ENCODE measurements around the gene TSPEAR. TPM values are rescaled to one million over a fixed set of nuclear protein-coding genes. Genes with fewer than 3 reads are reported as not detected.

Gene TSPEAR
- total RNA-seq, 1 donor: not detected

- H3K4me3 ChIP-seq (ENCODE audit: low read depth, low read length): no peak overlapping the region
- DNase-seq (ENCODE audit: low read depth): no peak
- no peak for TF ChIP-seq CTCF (IDR thresholded peaks at IDR 0.05; ENCODE audit: insufficient read depth, low read length)
Measured at GRCh38 chr21:44494956-44495355, 216.4 kb downstream of the TSPEAR start.

DNA sequence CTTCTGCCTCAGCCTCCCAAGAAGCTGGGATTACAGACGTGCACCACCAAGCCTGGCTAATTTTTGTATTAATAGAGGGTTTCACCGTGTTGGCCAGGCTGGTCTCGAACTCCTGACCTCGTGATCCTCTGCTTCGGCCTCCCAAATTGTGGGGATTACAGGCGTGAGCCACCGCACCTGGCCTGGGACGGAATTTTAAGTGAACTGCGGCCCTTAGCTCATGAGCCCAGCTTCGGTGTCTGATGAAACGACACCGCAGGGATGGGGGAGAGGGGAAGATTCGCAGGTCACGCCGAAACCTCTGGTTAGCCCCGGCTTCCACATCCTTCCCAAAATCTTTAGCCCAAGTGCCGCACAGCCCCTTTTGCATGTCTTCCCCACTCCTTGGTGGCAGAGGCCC is 217.0 kb downstream of the TSPEAR start:
- TF ChIP-seq CTCF (IDR thresholded peaks at IDR 0.05; ENCODE audit: insufficient read depth, low read length): no peak
- DNase-seq (ENCODE audit: low read depth): no peak
- no peak overlapping the region for H3K4me3 ChIP-seq (ENCODE audit: low read depth, low read length)

DNA sequence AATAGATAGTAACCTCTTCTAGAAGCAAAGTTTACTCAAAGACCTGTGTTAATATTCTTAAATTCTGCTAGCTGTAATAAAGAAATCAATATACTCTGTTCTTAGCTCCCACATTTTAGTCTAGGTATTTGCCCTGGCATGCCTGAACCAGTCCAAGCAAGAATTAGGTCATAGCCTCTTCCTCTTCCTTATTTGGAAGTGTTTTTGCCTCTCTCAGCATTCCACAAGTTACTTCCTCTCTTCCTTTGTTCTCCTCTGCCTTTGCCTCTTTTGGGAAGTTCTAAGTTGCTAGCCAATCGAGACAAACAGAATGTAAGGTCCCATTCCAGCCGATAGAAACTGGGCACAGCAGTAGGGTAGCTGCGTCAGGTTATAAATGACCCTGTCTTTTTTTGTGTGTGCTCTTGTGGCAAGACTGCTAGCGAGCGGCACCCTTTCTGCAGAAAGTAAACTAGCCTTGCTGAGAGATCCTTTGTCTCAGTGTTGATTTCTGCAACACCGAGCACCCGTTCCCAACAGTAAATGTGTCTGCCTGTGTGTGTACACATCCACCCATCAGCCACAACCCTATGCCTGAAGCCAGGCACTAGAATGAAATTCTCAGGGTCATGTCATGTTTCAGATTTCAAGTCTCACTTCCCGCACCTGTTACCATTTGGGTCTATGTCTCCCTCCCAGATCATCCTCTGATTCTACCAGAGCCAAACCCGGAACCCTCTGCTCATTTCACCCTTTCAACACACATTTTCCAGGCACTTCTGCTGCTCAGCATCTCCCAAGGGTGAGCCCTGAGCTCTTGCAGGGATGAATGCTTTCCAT is 218.6 kb downstream of the TSPEAR start:
- no peak overlapping the region for H3K4me3 ChIP-seq (ENCODE audit: low read depth, low read length)
- TF ChIP-seq CTCF (IDR thresholded peaks at IDR 0.05; ENCODE audit: insufficient read depth, low read length): no peak
- no peak for DNase-seq (ENCODE audit: low read depth)

GRCh38 chr21:44490816-44491215 is 220.6 kb downstream of the TSPEAR start:
- no peak overlapping the region for H3K4me3 ChIP-seq (ENCODE audit: low read depth, low read length)
- no peak for TF ChIP-seq CTCF (IDR thresholded peaks at IDR 0.05; ENCODE audit: insufficient read depth, low read length)
- DNase-seq (ENCODE audit: low read depth): no peak

- no peak for TF ChIP-seq CTCF (IDR thresholded peaks at IDR 0.05; ENCODE audit: insufficient read depth, low read length)
- no peak for DNase-seq (ENCODE audit: low read depth)
- H3K4me3 ChIP-seq (ENCODE audit: low read depth, low read length): no peak overlapping the region
Measured at GRCh38 chr21:44490405-44490804, 221.0 kb downstream of the TSPEAR start.

- no peak for DNase-seq (ENCODE audit: low read depth)
- TF ChIP-seq CTCF (IDR thresholded peaks at IDR 0.05; ENCODE audit: insufficient read depth, low read length): no peak
- no peak overlapping the region for H3K4me3 ChIP-seq (ENCODE audit: low read depth, low read length)
Measured at GRCh38 chr21:44489962-44490361, 221.4 kb downstream of the TSPEAR start.

DNA sequence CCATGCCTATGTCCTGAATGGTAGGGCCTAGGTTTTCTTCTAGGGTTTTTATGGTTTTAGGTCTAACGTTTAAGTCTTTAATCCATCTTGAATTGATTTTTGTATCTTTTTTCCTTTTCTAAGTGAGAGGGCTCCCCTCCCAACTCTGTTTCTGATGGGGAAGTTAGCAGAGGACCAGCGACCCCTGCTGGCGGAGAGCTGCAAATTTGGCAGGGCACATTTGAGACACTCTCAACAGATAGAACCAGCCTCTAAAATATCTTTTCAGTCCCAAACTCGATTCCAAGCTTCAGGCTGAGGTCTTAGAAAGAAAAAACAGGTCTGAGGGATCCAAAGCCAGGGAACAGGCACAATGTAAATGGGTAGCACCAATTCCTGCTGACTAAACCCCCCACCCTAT is 223.5 kb downstream of the TSPEAR start:
- peak; percentile 21 for DNase-seq (ENCODE audit: low read depth)
- TF ChIP-seq CTCF (IDR thresholded peaks at IDR 0.05; ENCODE audit: insufficient read depth, low read length): peak; percentile 55
- H3K4me3 ChIP-seq (ENCODE audit: low read depth, low read length): no peak overlapping the region
